GM12873 (cell line): Measurements from ENCODE around the gene CSH2.

Experiments
- TF ChIP-seq, protein P1 (sequence below): IDR thresholded peaks from 2 replicates; pipeline ENCODE4 v1.5.1; 2012; ENCODE audit warnings: low read depth, mild to moderate bottlenecking, moderate library complexity, low read length, control low read depth; ENCODE audit not compliant: insufficient read depth; ENCODE audit errors: missing control alignments

The CSH2 gene

DNA sequence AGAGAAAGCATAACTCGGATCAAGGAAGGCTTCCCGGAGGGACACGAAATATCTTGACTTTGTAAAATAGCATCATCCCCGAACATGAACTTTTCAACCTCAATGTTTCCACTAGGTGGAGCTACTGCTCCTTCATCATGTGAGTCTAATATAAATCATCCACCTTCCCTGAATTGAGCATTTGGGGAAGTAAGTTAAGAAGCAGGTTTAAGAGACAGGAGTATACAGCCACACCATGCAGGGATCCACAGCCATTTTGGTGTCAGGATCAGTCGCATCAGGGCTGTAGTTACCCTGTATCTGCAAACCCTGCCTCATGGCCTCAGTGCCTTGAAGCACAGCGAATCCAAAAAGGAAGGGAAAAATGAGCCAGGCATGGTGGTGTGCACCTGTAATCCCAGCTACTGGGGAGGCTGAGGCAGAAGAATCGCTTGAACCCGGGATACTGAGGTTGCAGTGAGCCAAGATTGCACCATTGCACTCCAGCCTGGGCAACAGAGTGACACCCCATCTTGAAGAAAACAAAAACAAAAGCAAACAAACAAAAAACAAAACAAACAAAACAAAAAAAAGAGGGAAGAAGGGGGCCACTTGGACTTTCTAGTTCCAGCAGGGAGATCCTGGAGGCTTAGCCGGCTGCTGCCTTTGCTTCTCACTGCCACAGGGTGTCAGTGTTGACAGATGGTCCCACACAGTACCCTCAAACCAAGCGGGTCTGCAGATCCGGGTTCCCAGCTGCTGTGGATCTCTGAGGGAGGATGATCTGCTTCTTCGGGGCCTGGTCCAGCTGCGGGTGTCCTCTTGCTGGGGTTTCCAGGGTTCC is 15.8 kb upstream of the CSH2 start:
- TF ChIP-seq, protein P1, sequence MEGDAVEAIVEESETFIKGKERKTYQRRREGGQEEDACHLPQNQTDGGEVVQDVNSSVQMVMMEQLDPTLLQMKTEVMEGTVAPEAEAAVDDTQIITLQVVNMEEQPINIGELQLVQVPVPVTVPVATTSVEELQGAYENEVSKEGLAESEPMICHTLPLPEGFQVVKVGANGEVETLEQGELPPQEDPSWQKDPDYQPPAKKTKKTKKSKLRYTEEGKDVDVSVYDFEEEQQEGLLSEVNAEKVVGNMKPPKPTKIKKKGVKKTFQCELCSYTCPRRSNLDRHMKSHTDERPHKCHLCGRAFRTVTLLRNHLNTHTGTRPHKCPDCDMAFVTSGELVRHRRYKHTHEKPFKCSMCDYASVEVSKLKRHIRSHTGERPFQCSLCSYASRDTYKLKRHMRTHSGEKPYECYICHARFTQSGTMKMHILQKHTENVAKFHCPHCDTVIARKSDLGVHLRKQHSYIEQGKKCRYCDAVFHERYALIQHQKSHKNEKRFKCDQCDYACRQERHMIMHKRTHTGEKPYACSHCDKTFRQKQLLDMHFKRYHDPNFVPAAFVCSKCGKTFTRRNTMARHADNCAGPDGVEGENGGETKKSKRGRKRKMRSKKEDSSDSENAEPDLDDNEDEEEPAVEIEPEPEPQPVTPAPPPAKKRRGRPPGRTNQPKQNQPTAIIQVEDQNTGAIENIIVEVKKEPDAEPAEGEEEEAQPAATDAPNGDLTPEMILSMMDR: peak; percentile 62

DNA sequence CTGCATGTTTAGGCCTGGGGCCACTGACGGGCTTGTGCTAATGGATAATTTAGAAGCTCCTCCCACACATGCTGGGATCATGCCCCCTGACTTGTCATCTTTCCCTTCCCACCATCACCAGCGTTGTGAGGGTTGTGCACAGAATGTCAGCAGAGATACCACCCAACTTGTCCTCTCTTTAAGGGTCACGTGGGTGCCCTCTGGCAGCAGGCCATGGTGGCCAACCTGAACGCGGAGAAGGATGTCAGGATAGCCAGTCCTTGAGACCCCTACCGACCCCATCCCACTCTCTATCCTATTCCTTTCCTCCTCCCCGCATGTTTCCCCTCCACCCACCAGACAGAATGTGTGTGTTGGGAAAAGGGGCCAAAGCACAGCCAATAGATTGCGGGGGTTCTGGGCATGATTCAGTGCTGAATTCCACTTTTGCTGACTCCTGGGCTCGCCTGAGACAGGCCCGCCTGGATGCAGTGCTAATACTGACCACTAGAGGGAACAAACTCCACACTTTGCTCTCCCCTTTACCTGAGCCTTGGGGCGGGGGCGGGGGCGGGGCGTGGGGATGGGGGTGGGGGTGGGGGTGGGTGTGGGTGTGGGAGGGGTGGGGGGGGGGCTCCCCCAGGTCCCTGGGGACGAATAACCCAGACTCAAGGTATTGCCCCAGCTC is 8.6 kb upstream of the CSH2 start, which contains the start of gene GH2:
TSS of gene GH2 (minus strand) at position 10 of the 667 bp plus-strand sequence. CDS start 143 bp downstream, outside the sequence.
- TF ChIP-seq, protein P1: peak; percentile 81

DNA sequence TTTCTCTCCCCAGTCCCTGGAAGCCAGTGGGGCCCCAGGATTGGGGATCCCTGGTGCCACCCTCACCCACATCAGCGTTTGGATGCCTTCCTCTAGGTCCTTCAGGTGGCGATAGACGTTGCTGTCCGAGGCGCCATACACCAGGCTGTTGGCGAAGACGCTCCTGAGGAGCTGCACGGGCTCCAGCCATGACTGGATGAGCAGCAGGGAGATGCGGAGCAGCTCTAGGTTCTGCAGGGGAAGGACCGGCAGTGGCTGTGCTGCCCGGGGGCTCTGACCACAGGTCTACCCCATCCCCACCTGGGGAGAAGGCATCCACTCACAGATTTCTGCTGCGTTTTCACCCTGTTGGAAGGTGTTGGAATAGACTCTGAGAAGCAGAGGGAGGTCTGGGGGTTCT is 7.2 kb upstream of the CSH2 start:
- TF ChIP-seq, protein P1: no peak

DNA sequence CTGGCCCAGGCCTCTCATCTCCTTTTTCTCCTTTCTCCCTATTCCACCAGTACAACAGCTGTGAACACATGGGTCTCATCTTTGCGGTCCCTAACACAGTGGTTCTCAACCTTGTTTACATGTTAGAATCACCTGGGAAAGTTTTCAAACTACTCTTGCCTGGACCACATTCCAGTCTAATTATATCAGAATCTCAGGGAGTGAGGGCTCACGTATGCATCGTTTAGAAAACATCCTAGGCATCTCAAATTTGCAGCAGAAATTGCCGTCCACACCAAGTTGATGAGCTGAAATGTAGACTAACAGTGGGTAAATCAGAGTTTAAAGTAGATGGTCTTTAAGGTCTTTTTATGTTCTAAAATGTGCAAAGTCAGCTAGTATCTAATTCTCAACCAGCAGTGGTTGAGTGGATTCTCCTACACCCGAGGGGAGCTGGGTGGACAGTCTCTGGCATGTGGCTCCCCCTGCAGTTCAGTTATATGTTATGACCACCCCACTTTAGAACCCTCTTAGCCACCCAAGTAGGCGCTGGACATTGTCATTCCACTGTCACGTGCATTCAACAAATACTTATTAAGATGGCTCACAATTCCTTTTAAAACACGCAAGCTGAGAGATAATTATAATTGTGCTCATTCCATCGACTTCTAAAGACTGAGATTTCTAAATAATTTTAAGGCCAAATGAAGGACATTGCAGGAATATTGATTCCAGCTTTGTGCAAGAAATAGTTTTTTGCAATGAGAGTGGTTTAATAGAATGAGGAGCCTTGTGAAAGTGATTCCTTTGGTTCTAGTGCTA is 3.8 kb downstream of the CSH2 start:
- TF ChIP-seq, protein P1: peak; percentile 39

DNA sequence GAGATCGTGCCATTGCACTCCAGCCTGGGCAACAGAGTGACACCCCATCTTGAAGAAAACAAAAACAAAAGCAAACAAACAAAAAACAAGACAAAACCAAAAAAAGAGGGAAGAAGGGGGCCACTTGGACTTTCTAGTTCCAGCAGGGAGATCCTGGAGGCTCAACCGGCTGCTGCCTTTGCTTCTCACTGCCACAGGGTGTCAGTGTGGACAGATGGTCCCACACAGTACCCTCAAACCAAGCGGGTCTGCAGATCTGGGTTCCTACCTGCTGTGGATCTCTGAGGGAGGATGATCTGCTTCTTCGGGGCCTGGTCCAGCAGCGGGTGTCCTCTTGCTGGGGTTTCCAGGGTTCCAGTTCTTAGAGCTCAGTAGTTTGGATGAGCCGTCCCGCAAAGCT is 6.9 kb downstream of the CSH2 start:
- TF ChIP-seq, protein P1: peak; percentile 25

DNA sequence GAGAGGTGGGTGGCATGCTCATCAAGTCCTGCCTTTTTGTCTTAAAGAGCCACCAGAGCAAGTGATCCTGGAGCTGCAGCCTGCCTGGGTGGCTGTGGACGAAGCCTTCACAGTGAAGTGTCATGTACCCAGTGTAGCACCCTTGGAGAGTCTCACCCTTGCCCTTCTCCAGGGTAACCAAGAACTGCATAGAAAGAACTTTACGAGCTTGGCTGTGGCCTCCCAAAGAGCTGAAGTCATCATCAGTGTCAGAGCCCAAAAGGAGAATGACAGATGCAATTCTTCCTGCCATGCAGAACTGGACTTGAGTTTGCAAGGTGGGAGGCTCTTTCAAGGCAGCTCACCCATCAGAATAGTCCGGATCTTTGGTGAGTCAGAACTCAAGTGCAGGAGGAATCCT is 14.2 kb downstream of the CSH2 start:
- TF ChIP-seq, protein P1: no peak

DNA sequence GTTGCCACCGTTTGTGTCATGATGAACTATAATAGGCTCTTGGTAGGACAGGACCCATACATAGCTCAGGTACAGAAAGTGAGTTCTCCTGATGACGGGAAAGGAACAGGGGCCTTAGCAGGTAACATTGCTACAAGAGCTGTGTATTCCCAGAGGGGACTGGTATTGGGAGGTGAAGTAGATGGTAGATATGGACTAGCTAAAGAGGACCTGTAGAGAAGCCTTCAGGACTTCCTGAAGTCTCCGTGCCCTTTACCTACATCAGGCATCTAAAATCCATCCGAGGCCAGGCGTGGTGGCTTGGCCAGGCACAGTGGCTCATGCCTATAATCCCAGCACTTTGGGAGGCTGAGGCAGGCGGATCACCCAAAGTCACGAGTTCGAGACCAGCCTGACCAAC is 18.3 kb downstream of the CSH2 start:
- TF ChIP-seq, protein P1: no peak
